H9 (cell line): Measurements from ENCODE around the gene ECEL1. TPM values are rescaled to one million over a fixed set of nuclear protein-coding genes. Genes with fewer than 3 reads are reported as not detected.

ENCODE experiments used
- DNase-seq: peaks from one replicate; pipeline ENCODE4 v3.0.0-alpha.2; 2017
- H2AFZ ChIP-seq: one replicate; pipeline ENCODE4 v1.6.1; 2013; ENCODE audit warnings: mild to moderate bottlenecking, low read length, control low read depth, moderate library complexity
- H2AK5ac ChIP-seq: 2 replicates; pipeline ENCODE4 v1.6.1; 2013; ENCODE audit warnings: low read length, control low read depth, mixed read lengths; ENCODE audit not compliant: insufficient read length
- H2BK120ac ChIP-seq: one replicate; pipeline ENCODE4 v1.6.1; 2013; ENCODE audit warnings: low read depth, mild to moderate bottlenecking, low read length, control low read depth, inconsistent platforms; ENCODE audit not compliant: poor library complexity, severe bottlenecking
- H2BK12ac ChIP-seq: 2 replicates; pipeline ENCODE4 v1.6.1; 2013; ENCODE audit warnings: low read length, control low read depth, mixed read lengths, low read depth; ENCODE audit not compliant: insufficient read length
- H2BK15ac ChIP-seq: 2 replicates; pipeline ENCODE4 v1.6.1; 2013; ENCODE audit warnings: low read depth, low read length, control low read depth
- H2BK20ac ChIP-seq: one replicate; pipeline ENCODE4 v1.6.1; 2013; ENCODE audit warnings: low read depth, mild to moderate bottlenecking, low read length, control low read depth, inconsistent platforms; ENCODE audit not compliant: poor library complexity, severe bottlenecking
- H2BK5ac ChIP-seq: 2 replicates; pipeline ENCODE4 v1.6.1; 2013; ENCODE audit warnings: low read length, control low read depth, mixed read lengths; ENCODE audit not compliant: insufficient read length
- H3K14ac ChIP-seq: 2 replicates; pipeline ENCODE4 v1.6.1; 2013; ENCODE audit warnings: low read length, control low read depth; ENCODE audit not compliant: insufficient read depth
- H3K18ac ChIP-seq: 2 replicates; pipeline ENCODE4 v1.6.1; 2013; ENCODE audit warnings: low read depth, mild to moderate bottlenecking, mixed read lengths, low read length, control low read depth; ENCODE audit not compliant: insufficient read length
- H3K23ac ChIP-seq: 2 replicates; pipeline ENCODE4 v1.6.1; 2013; ENCODE audit warnings: low read length, control low read depth, mixed read lengths, low read depth; ENCODE audit not compliant: insufficient read length
- H3K23me2 ChIP-seq: 2 replicates; pipeline ENCODE4 v1.6.1; 2013; ENCODE audit warnings: low read depth, mild to moderate bottlenecking, mixed read lengths, low read length, control low read depth; ENCODE audit not compliant: insufficient read length, poor library complexity, severe bottlenecking
- H3K27ac ChIP-seq: 2 replicates; pipeline ENCODE4 v1.5.1; 2013; ENCODE audit warnings: low read length, control low read depth, mixed read lengths, low read depth; ENCODE audit not compliant: insufficient read length
- H3K27me3 ChIP-seq: 2 replicates; pipeline ENCODE4 v1.6.1; 2013; ENCODE audit warnings: low read length, control low read depth, inconsistent platforms; ENCODE audit not compliant: insufficient read depth
- H3K4ac ChIP-seq: 2 replicates; pipeline ENCODE4 v1.6.1; 2013; ENCODE audit warnings: low read depth, mild to moderate bottlenecking, control low read depth, inconsistent platforms, low read length, moderate library complexity
- H3K4me1 ChIP-seq: 2 replicates; pipeline ENCODE4 v1.6.1; 2013; ENCODE audit warnings: low read length, control low read depth, inconsistent platforms; ENCODE audit not compliant: insufficient read depth
- H3K4me2 ChIP-seq: 2 replicates; pipeline ENCODE4 v1.6.1; 2013; ENCODE audit warnings: low read length, control low read depth, mixed read lengths; ENCODE audit not compliant: insufficient read length, insufficient read depth
- H3K56ac ChIP-seq: 2 replicates; pipeline ENCODE4 v1.6.1; 2013; ENCODE audit warnings: low read depth, mild to moderate bottlenecking, mixed read lengths, low read length, control low read depth; ENCODE audit not compliant: insufficient read length
- H3K79me1 ChIP-seq: 2 replicates; pipeline ENCODE4 v1.6.1; 2013; ENCODE audit warnings: low read depth, mild to moderate bottlenecking, moderate library complexity, low read length, control low read depth, inconsistent platforms; ENCODE audit not compliant: insufficient read depth, poor library complexity, severe bottlenecking
- H3K79me2 ChIP-seq: 2 replicates; pipeline ENCODE4 v1.6.1; 2013; ENCODE audit warnings: low read length, control low read depth, inconsistent platforms; ENCODE audit not compliant: insufficient read depth
- H3K9ac ChIP-seq: 2 replicates; pipeline ENCODE4 v1.6.1; 2013; ENCODE audit warnings: low read length, control low read depth, mixed read lengths; ENCODE audit not compliant: insufficient read length; ENCODE audit errors: extremely low read depth
- H3K9me3 ChIP-seq: one replicate; pipeline ENCODE4 v1.6.1; 2013; ENCODE audit warnings: low read depth, low read length, inconsistent platforms; ENCODE audit not compliant: control insufficient read depth
- H3T11ph ChIP-seq: one replicate; pipeline ENCODE4 v1.6.1; 2013; ENCODE audit warnings: mild to moderate bottlenecking, low read length, control low read depth, inconsistent platforms
- H4K20me1 ChIP-seq: one replicate; pipeline ENCODE4 v1.6.1; 2013; ENCODE audit not compliant: control insufficient read depth, insufficient read length, insufficient read depth
- H4K5ac ChIP-seq: 2 replicates; pipeline ENCODE4 v1.6.1; 2013; ENCODE audit warnings: low read depth, mild to moderate bottlenecking, mixed read lengths, low read length, control low read depth; ENCODE audit not compliant: insufficient read length
- H4K8ac ChIP-seq: replicated peaks from 2 replicates; pipeline ENCODE4 v1.6.1; 2013; ENCODE audit warnings: low read length, control low read depth, mixed read lengths, low read depth; ENCODE audit not compliant: insufficient read length
- H4K91ac ChIP-seq: 2 replicates; pipeline ENCODE4 v1.6.1; 2013; ENCODE audit warnings: low read depth, mild to moderate bottlenecking, moderate library complexity, mixed read lengths, low read length, control low read depth; ENCODE audit not compliant: insufficient read length
- H3K27ac Mint-ChIP-seq, 3 experiments: 2 replicates in 2 of 3; 3 replicates in 1 of 3; pipeline ENCODE4 v1.8.0; 2020 to 2021; ENCODE audit warnings: mixed read lengths in 3 of 3, mild to moderate bottlenecking in 1 of 3, moderate library complexity in 1 of 3
- H3K27me3 Mint-ChIP-seq: 2 replicates; pipeline ENCODE4 v1.8.0; 2021; ENCODE audit warnings: low read depth, mild to moderate bottlenecking, moderate library complexity, mixed read lengths
- H3K36me3 Mint-ChIP-seq, 3 experiments: 2 replicates in 2 of 3; 3 replicates in 1 of 3; pipeline ENCODE4 v1.8.0; 2020 to 2021; ENCODE audit warnings: low read depth in 3 of 3, mixed read lengths in 3 of 3; ENCODE audit not compliant: insufficient read depth in 1 of 3
- H3K4me1 Mint-ChIP-seq, 2 experiments: 2 replicates each; pipeline ENCODE4 v1.8.0; 2020; ENCODE audit warnings: mixed read lengths in 2 of 2
- H3K4me3 Mint-ChIP-seq, 2 experiments: 2 replicates in 1 of 2; 3 replicates in 1 of 2; pipeline ENCODE4 v1.8.0; 2020 to 2021; ENCODE audit warnings: mild to moderate bottlenecking in 2 of 2, mixed read lengths in 2 of 2, moderate library complexity in 1 of 2
- H3K9me3 Mint-ChIP-seq, 2 experiments: 2 replicates in 1 of 2; 3 replicates in 1 of 2; pipeline ENCODE4 v1.8.0; 2020; ENCODE audit warnings: mild to moderate bottlenecking in 2 of 2, mixed read lengths in 2 of 2, moderate library complexity in 1 of 2
- WGBS: extraction: QIAGEN DNeasy Blood & Tissue Kit; methylation state at CpG from one replicate; pipeline ENCODE4 v1.1.7; 2013; ENCODE audit warnings: missing lambda C conversion rate, low lambda C conversion rate, mixed read lengths; ENCODE audit not compliant: insufficient read length; ENCODE audit errors: extremely low coverage; 5-methylcytosine and 5-hydroxymethylcytosine counted together
- total RNA-seq: library from RNA; stranded (reverse); gene quantifications from 2 replicates; pipeline ENCODE4 v1.2.1, GENCODE V29; 2021
- TF ChIP-seq, protein P1 (sequence below): fragments of 200-600 bp; sonication (generic); conservative IDR thresholded peaks from 3 replicates; pipeline ENCODE4 v1.8.0; 2021; ENCODE audit warnings: antibody characterized with exemption, mild to moderate bottlenecking

Gene ECEL1
- total RNA-seq, 1 experiment from 2014 or later = 8.4 TPM

DNA sequence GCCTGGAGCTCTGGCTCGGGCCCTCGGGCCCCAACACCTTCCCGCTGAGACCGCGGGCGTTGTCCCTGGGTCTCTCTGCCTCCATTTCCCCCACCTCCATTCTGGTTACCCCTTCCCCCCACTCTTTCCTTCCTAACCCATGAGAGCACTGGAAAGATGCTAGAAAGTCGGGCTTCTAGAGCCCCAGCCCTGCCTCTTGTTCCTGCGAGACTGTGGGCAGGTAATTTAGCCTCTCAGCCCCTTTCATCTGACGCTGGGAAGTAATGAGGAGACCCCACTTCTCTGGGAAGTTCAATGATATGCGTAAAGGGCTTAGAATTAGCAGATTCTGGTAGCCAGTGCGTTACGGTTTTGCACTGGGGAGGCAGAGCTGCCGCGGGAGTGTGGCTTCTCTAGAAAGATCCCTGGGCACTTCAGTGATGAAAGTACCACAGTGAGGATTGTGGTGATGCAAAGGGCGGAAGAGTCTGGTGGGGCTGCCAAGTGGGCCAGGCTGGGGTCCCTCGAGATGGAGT is 16.2 kb upstream of the ECEL1 start:
- H3K27ac Mint-ChIP-seq = no peak overlapping the region
- Histone ChIP-seq H3K18ac (no peak overlapping the region), H3T11ph (no peak overlapping the region), H3K23me2 (peaks cover 12% of the 10 kb centered on the region), H2BK15ac (no peak overlapping the region), H3K4ac (no peak overlapping the region), H3K14ac (no peak overlapping the region), H3K56ac (no peak overlapping the region), H2BK12ac (no peak overlapping the region), H3K9ac (no peak overlapping the region), H4K8ac (no peak overlapping the region), H3K27ac (no peak overlapping the region), H3K27me3 (peaks cover 17% of the 10 kb centered on the region), H4K20me1 (peaks cover 3% of the 10 kb centered on the region), H3K79me2 (no peaks in the 10 kb centered on the region), H3K79me1 (no peaks in the 10 kb centered on the region), H2BK20ac (no peak overlapping the region), H2AFZ (no peak overlapping the region), H2BK5ac (no peak overlapping the region), H3K4me2 (peak overlapping the region; percentile 88), H4K5ac (no peak overlapping the region), H2AK5ac (no peak overlapping the region), H4K91ac (no peak overlapping the region), H3K23ac (no peak overlapping the region), H3K4me1 (0 out of 2 replicates have a peak, but pooled peaks cover 3% of the 10 kb centered on the region), H3K9me3 (no peaks in the 10 kb centered on the region), H2BK120ac (no peak overlapping the region)
- TF ChIP-seq, protein P1, sequence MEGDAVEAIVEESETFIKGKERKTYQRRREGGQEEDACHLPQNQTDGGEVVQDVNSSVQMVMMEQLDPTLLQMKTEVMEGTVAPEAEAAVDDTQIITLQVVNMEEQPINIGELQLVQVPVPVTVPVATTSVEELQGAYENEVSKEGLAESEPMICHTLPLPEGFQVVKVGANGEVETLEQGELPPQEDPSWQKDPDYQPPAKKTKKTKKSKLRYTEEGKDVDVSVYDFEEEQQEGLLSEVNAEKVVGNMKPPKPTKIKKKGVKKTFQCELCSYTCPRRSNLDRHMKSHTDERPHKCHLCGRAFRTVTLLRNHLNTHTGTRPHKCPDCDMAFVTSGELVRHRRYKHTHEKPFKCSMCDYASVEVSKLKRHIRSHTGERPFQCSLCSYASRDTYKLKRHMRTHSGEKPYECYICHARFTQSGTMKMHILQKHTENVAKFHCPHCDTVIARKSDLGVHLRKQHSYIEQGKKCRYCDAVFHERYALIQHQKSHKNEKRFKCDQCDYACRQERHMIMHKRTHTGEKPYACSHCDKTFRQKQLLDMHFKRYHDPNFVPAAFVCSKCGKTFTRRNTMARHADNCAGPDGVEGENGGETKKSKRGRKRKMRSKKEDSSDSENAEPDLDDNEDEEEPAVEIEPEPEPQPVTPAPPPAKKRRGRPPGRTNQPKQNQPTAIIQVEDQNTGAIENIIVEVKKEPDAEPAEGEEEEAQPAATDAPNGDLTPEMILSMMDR = no peak
- no peaks in the 10 kb centered on the region; a peak in 1 of 5 replicates for H3K9me3 Mint-ChIP-seq
- H3K4me1 Mint-ChIP-seq = peaks cover 17 to 67% of the 10 kb centered on the region in 2 experiments
- no peaks in the 10 kb centered on the region for H3K36me3 Mint-ChIP-seq
- no CpG with 5 or more reads among the region's 16 CpGs for WGBS
- no peak for DNase-seq
- peaks cover 78% of the 10 kb centered on the region for H3K27me3 Mint-ChIP-seq
- H3K4me3 Mint-ChIP-seq = peak overlapping the region; percentile 58 to 80
